ENCODE results near the gene UBL4B. TPM values are rescaled to one million over a fixed set of nuclear protein-coding genes. Genes with fewer than 3 reads are reported as not detected.

Gene UBL4B
- total and polyA plus RNA-seq, 12 donors, result not detected

DNA sequence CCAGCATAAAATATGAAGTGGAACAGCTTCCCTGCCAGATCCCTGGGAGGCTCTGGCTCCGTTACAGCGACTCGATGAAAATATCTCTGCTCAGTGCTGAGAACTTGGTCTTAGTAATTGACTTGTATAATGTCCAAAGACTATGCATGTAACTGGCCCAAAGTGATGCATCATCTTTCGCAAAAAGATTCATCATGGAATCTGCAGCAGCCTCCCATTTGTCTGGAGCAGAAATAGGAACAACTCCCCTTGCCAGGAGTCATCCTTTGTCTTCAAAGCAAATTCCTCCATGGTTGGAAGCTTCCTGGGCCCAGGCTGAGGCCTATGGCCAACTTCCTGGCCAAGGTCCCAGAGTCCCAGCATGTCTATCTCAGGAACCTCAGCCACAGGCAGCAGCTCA, 21.2 kb downstream of the UBL4B start:
- H3K4me3 ChIP-seq, result no peak overlapping the region
- intact Hi-C loops (cut with DNase I), result loop anchor here in 1 of 10 donors (5.0 kb wide), 1 partner anchor 49 kb away; no protein-coding TSS in a partner anchor
- WGBS, 2 donors, result 78 to 82% methylated on average over 4 of the region's 4 CpGs

DNA sequence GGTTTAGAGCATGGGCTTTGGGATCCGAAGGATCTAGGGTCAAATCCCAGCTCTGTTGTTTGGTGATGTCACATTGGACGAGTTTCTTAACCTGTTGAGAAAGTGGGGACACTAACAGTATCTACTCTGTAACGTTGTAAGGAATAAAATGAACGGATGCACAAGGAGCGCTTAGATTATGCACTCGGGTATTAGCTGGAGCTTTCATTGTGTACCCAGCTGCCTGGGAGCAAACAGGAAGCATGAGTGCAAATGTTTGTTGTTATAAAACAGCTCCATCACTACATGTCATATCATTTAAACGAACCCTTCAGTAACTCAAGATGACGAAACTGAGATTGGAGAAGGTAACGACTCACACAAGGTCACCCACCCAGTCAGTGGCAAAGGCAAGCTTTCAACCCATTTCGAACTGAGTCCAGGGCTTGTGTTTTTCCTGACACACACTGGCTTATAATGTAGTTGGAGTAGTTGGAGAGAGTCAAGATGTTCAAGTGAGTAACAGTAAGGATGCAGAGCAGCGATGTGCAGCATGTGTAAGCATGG, 21.9 kb downstream of the UBL4B start:
- Histone ChIP-seq H3K4me1 (peaks cover 0 to 13% (median 4%) of the 10 kb centered on the region in 9 donors), H3K36me3 (no peaks in the 10 kb centered on the region), H3K9me3 (no peaks in the 10 kb centered on the region), H3K4me3 (no peak overlapping the region), H3K27me3 (peaks cover 0 to 60% (median 37%) of the 10 kb centered on the region in 7 donors), H3K27ac (no peak overlapping the region)
- WGBS, 2 donors, result 70 to 74% methylated on average over 11 of the region's 11 CpGs
- DNase-seq (no peak), ATAC-seq (no peak)
- intact Hi-C loops (cut with DNase I), result loop anchor here in 1 of 10 donors (5.0 kb wide), 1 partner anchor 48 kb away; no protein-coding TSS in a partner anchor
- TF ChIP-seq, protein P1, sequence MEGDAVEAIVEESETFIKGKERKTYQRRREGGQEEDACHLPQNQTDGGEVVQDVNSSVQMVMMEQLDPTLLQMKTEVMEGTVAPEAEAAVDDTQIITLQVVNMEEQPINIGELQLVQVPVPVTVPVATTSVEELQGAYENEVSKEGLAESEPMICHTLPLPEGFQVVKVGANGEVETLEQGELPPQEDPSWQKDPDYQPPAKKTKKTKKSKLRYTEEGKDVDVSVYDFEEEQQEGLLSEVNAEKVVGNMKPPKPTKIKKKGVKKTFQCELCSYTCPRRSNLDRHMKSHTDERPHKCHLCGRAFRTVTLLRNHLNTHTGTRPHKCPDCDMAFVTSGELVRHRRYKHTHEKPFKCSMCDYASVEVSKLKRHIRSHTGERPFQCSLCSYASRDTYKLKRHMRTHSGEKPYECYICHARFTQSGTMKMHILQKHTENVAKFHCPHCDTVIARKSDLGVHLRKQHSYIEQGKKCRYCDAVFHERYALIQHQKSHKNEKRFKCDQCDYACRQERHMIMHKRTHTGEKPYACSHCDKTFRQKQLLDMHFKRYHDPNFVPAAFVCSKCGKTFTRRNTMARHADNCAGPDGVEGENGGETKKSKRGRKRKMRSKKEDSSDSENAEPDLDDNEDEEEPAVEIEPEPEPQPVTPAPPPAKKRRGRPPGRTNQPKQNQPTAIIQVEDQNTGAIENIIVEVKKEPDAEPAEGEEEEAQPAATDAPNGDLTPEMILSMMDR (IDR thresholded peaks at IDR 0.05), result no peak

More for the DNA sequence above, 21.2 kb downstream of the UBL4B start:
- TF ChIP-seq, protein P1 (IDR thresholded peaks at IDR 0.05), result no peak
- no peak for ATAC-seq
- H3K27ac ChIP-seq, result no peak overlapping the region
- no peaks in the 10 kb centered on the region for H3K9me3 ChIP-seq
- H3K27me3 ChIP-seq, result peaks cover 0 to 60% (median 37%) of the 10 kb centered on the region in 7 donors
- H3K36me3 ChIP-seq, result no peaks in the 10 kb centered on the region
- peaks cover 0 to 13% (median 4%) of the 10 kb centered on the region in 9 donors for H3K4me1 ChIP-seq
- no peak for DNase-seq

DNA sequence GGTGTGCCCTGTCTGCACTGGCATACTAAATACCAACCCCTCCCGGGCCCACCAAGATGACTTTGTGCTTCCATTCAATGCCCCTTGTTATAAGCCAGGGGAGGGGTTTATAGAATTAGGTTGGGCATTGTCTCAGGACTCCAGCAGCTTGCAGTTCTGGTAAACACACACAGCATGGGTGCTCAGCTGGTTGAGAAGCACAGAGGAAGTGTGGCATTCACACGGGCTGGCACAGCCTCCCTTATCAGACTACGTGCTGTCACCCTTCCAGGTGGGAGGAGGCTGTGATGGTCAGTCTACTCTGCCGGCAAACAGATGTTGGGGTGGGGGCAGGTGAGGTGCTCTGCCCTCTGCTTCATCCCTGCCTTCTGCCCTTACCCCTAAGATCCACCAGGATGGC, 23.0 kb downstream of the UBL4B start:
- WGBS, 2 donors, result 43% methylated on average over 4 of the region's 4 CpGs
- DNase-seq (no peak), ATAC-seq (no peak)
- Histone ChIP-seq H3K4me1 (peaks cover 0 to 9% (median 2%) of the 10 kb centered on the region in 9 donors), H3K27me3 (peaks cover 0 to 60% (median 37%) of the 10 kb centered on the region in 7 donors), H3K4me3 (no peak overlapping the region), H3K36me3 (no peaks in the 10 kb centered on the region), H3K9me3 (no peaks in the 10 kb centered on the region), H3K27ac (no peak overlapping the region)
- TF ChIP-seq, protein P1 (IDR thresholded peaks at IDR 0.05), result no peak
- intact Hi-C loops (cut with DNase I), result no loop called here

- Histone ChIP-seq H3K27me3 (peaks cover 0 to 60% (median 37%) of the 10 kb centered on the region in 7 donors), H3K36me3 (no peaks in the 10 kb centered on the region), H3K27ac (no peak overlapping the region), H3K9me3 (no peaks in the 10 kb centered on the region), H3K4me3 (no peak overlapping the region), H3K4me1 (peaks cover 0 to 5% (median 0%) of the 10 kb centered on the region in 9 donors)
- TF ChIP-seq, protein P1 (IDR thresholded peaks at IDR 0.05), result no peak
- ATAC-seq (no peak), DNase-seq (no peak)
- 72 to 76% methylated on average over 10 of the region's 10 CpGs for WGBS, 2 donors
- intact Hi-C loops (cut with DNase I), result no loop called here
These were observed 23.4 kb downstream of the UBL4B start for GRCh38 chr1:110135666-110136065.

Measured in heart right ventricle (tissue), 16 donors.